IPS-18a (cell line): ENCODE measurements around the gene CACNA2D1.
"Not testable (repeated sequence)": the region's sequence is repeated elsewhere in the genome, so short reads cannot be mapped to it uniquely, and the experiment has no call there.

Experiments
- H3K27ac ChIP-seq: one replicate; pipeline ENCODE4 v1.5.1; 2013; ENCODE audit warnings: low read length
- H3K27me3 ChIP-seq: one replicate; pipeline ENCODE4 v1.6.1; 2013; ENCODE audit warnings: mild to moderate bottlenecking, low read length; ENCODE audit not compliant: control insufficient read depth, insufficient read depth
- H3K36me3 ChIP-seq: one replicate; pipeline ENCODE4 v1.6.1; 2013; ENCODE audit warnings: low read depth, low read length; ENCODE audit not compliant: control insufficient read depth
- H3K4me1 ChIP-seq: one replicate; pipeline ENCODE4 v1.6.1; 2013; ENCODE audit warnings: low read depth, low read length; ENCODE audit not compliant: control insufficient read depth
- H3K4me3 ChIP-seq: one replicate; pipeline ENCODE4 v1.5.1; 2013; ENCODE audit warnings: low read length
- H3K9ac ChIP-seq: one replicate; pipeline ENCODE4 v1.6.1; 2013; ENCODE audit warnings: mild to moderate bottlenecking, low read length, moderate library complexity
- H3K9me3 ChIP-seq: one replicate; pipeline ENCODE4 v1.6.1; 2013; ENCODE audit warnings: low read depth, low read length; ENCODE audit not compliant: control insufficient read depth

Gene CACNA2D1

GRCh38 chr7:82019551-82020475 is 423.8 kb downstream of the CACNA2D1 start:
- Histone ChIP-seq H3K9me3 (no peaks in the 10 kb centered on the region), H3K4me3 (no peak overlapping the region), H3K27me3 (no peaks in the 10 kb centered on the region), H3K36me3 (no peaks in the 10 kb centered on the region), H3K4me1 (no peaks in the 10 kb centered on the region), H3K9ac (no peak overlapping the region), H3K27ac (no peak overlapping the region)

GRCh38 chr7:82018226-82018625 is 425.4 kb downstream of the CACNA2D1 start:
- H3K27me3 ChIP-seq = no peaks in the 10 kb centered on the region
- H3K4me3 ChIP-seq = no peak overlapping the region
- no peaks in the 10 kb centered on the region for H3K4me1 ChIP-seq
- no peaks in the 10 kb centered on the region for H3K9me3 ChIP-seq
- H3K9ac ChIP-seq = no peak overlapping the region
- no peak overlapping the region for H3K27ac ChIP-seq
- H3K36me3 ChIP-seq = no peaks in the 10 kb centered on the region

GRCh38 chr7:82017334-82017943 is 426.1 kb downstream of the CACNA2D1 start:
- H3K27ac ChIP-seq = no peak overlapping the region
- no peaks in the 10 kb centered on the region for H3K27me3 ChIP-seq
- H3K4me3 ChIP-seq = no peak overlapping the region
- no peaks in the 10 kb centered on the region for H3K4me1 ChIP-seq
- no peak overlapping the region for H3K9ac ChIP-seq
- H3K36me3 ChIP-seq = no peaks in the 10 kb centered on the region
- no peaks in the 10 kb centered on the region for H3K9me3 ChIP-seq

GRCh38 chr7:82015751-82016150 is 427.8 kb downstream of the CACNA2D1 start:
- no peak overlapping the region for H3K9ac ChIP-seq
- no peaks in the 10 kb centered on the region for H3K36me3 ChIP-seq
- H3K9me3 ChIP-seq = no peaks in the 10 kb centered on the region
- no peaks in the 10 kb centered on the region for H3K4me1 ChIP-seq
- H3K27me3 ChIP-seq = no peaks in the 10 kb centered on the region
- H3K27ac ChIP-seq = no peak overlapping the region
- no peak overlapping the region for H3K4me3 ChIP-seq

GRCh38 chr7:82014574-82014973 is 429.0 kb downstream of the CACNA2D1 start:
- H3K9ac ChIP-seq, H3K36me3 ChIP-seq, H3K4me1 ChIP-seq, H3K27ac ChIP-seq, H3K9me3 ChIP-seq, H3K4me3 ChIP-seq, H3K27me3 ChIP-seq: not testable (repeated sequence)

- Histone ChIP-seq H3K27ac (no peak overlapping the region), H3K9ac (no peak overlapping the region), H3K36me3 (no peaks in the 10 kb centered on the region), H3K4me3 (no peak overlapping the region), H3K9me3 (no peaks in the 10 kb centered on the region), H3K4me1 (no peaks in the 10 kb centered on the region), H3K27me3 (no peaks in the 10 kb centered on the region)
These were observed 431.1 kb downstream of the CACNA2D1 start for GRCh38 chr7:82012453-82012852.

- no peak overlapping the region for H3K27ac ChIP-seq
- no peaks in the 10 kb centered on the region for H3K27me3 ChIP-seq
These were observed 433.2 kb downstream of the CACNA2D1 start for GRCh38 chr7:82010416-82010815.

GRCh38 chr7:82007315-82007714 is 436.3 kb downstream of the CACNA2D1 start:
- no peak overlapping the region for H3K4me3 ChIP-seq
- no peaks in the 10 kb centered on the region for H3K9me3 ChIP-seq
- H3K4me1 ChIP-seq = no peaks in the 10 kb centered on the region
- H3K9ac ChIP-seq = no peak overlapping the region
- H3K27ac ChIP-seq = no peak overlapping the region
- no peaks in the 10 kb centered on the region for H3K27me3 ChIP-seq
- H3K36me3 ChIP-seq = no peaks in the 10 kb centered on the region

More at GRCh38 chr7:82010416-82010815, 433.2 kb downstream of the CACNA2D1 start:
- Histone ChIP-seq H3K4me1 (no peaks in the 10 kb centered on the region), H3K9ac (no peak overlapping the region), H3K36me3 (no peaks in the 10 kb centered on the region), H3K4me3 (no peak overlapping the region), H3K9me3 (no peaks in the 10 kb centered on the region)

- no peak overlapping the region for H3K9ac ChIP-seq
- no peak overlapping the region for H3K27ac ChIP-seq
- no peaks in the 10 kb centered on the region for H3K27me3 ChIP-seq
- H3K36me3 ChIP-seq = no peaks in the 10 kb centered on the region
- no peak overlapping the region for H3K4me3 ChIP-seq
- no peaks in the 10 kb centered on the region for H3K9me3 ChIP-seq
- H3K4me1 ChIP-seq = no peaks in the 10 kb centered on the region
These were observed 438.5 kb downstream of the CACNA2D1 start for GRCh38 chr7:82005056-82005455.

- H3K36me3 ChIP-seq = no peaks in the 10 kb centered on the region
- H3K4me3 ChIP-seq = no peak overlapping the region
- H3K9me3 ChIP-seq = no peaks in the 10 kb centered on the region
These were observed 450.4 kb downstream of the CACNA2D1 start for GRCh38 chr7:81993186-81993585.

GRCh38 chr7:81990395-81990794 is 453.2 kb downstream of the CACNA2D1 start:
- Histone ChIP-seq H3K9ac (no peak overlapping the region), H3K4me3 (no peak overlapping the region), H3K27me3 (no peaks in the 10 kb centered on the region), H3K4me1 (no peaks in the 10 kb centered on the region), H3K36me3 (no peaks in the 10 kb centered on the region), H3K9me3 (no peaks in the 10 kb centered on the region), H3K27ac (no peak overlapping the region)

More at GRCh38 chr7:81993186-81993585, 450.4 kb downstream of the CACNA2D1 start:
- Histone ChIP-seq H3K27ac (no peak overlapping the region), H3K9ac (no peak overlapping the region), H3K27me3 (no peaks in the 10 kb centered on the region), H3K4me1 (no peaks in the 10 kb centered on the region)
